Fibroblast of villous mesenchyme (primary cell): ENCODE measurements around the gene JCAD. TPM values are rescaled to one million over a fixed set of nuclear protein-coding genes. Genes with fewer than 3 reads are reported as not detected.

Experiments
- DNase-seq: peaks from one replicate; pipeline ENCODE4 v3.0.0-alpha.2; 2010; ENCODE audit warnings: low read depth
- H3K4me3 ChIP-seq: 2 replicates; pipeline ENCODE4 v1.5.1; 2011; ENCODE audit warnings: low read depth, mild to moderate bottlenecking, low read length
- total RNA-seq: library from RNA; depleted of rRNA; stranded (reverse); fragments of >200 nt; gene quantifications from 2 replicates; pipeline ENCODE4 v1.2.3, GENCODE V29; 2012
- TF ChIP-seq, protein P1 (sequence below): IDR thresholded peaks from 2 replicates; pipeline ENCODE4 v1.5.1; 2012; ENCODE audit warnings: low read depth, mild to moderate bottlenecking, low read length; ENCODE audit not compliant: insufficient read depth

The JCAD gene
- total RNA-seq, 1 donor: 7.8 TPM

DNA sequence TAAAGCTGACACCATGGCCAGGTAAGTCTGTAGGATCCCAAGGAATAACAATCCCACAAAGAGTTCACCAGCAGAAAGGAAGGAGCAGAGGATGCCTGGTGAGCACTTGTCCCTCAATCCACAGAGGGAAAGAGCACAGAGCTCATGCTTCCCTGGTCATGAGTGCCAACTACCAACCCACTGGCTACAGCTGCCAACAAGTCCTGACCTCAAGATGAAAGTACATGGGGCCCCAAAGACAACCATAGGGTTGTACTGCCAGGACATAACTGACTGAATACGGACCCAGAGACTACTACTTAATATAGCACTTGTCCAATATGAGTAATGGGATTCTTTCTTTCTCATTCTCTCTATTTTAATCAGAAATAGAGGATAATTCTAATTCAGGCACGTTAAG is 83.3 kb downstream of the JCAD start:
- no peak overlapping the region for H3K4me3 ChIP-seq
- no peak for DNase-seq
- TF ChIP-seq, protein P1, sequence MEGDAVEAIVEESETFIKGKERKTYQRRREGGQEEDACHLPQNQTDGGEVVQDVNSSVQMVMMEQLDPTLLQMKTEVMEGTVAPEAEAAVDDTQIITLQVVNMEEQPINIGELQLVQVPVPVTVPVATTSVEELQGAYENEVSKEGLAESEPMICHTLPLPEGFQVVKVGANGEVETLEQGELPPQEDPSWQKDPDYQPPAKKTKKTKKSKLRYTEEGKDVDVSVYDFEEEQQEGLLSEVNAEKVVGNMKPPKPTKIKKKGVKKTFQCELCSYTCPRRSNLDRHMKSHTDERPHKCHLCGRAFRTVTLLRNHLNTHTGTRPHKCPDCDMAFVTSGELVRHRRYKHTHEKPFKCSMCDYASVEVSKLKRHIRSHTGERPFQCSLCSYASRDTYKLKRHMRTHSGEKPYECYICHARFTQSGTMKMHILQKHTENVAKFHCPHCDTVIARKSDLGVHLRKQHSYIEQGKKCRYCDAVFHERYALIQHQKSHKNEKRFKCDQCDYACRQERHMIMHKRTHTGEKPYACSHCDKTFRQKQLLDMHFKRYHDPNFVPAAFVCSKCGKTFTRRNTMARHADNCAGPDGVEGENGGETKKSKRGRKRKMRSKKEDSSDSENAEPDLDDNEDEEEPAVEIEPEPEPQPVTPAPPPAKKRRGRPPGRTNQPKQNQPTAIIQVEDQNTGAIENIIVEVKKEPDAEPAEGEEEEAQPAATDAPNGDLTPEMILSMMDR: no peak

DNA sequence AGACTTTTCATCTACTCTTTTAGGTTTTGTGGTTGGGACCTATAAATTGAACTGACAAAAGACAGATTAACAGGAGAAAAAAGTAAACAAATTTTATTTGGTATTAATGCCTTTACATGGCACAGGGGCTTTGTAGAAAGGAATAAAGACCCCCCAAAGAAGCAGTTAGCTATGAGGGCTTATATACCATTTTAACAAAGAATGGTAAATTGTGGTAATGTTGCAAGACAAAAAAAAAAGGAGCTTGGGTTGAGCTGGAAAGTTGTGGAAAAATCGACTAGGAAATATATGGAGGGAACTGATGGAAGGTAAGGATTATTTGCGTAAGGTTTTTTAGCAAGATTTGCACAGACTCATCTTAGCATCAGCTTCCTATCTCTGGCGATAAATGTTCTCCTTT is 84.6 kb downstream of the JCAD start:
- TF ChIP-seq, protein P1: no peak
- no peak overlapping the region for H3K4me3 ChIP-seq
- no peak for DNase-seq

DNA sequence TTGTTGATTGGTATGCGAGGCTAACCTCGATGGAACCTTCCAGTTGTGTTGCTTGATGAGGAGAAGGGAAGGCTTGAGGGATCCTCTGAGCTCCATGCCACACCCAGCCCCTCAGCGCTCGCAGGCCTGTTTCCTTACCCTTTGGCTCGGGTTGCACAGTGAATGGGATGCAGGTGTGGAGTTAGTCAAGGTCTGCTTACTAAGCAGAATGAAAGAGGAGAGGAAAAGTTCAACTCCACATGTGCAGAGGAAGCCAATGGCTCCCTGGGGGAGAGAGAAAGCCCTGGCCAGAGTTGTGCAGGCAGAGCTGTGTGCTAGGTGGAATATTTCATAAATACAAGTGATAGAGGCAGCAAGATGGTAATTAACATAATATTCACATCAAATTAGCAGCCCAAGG is 85.5 kb downstream of the JCAD start:
- no peak overlapping the region for H3K4me3 ChIP-seq
- TF ChIP-seq, protein P1: no peak
- no peak for DNase-seq

DNA sequence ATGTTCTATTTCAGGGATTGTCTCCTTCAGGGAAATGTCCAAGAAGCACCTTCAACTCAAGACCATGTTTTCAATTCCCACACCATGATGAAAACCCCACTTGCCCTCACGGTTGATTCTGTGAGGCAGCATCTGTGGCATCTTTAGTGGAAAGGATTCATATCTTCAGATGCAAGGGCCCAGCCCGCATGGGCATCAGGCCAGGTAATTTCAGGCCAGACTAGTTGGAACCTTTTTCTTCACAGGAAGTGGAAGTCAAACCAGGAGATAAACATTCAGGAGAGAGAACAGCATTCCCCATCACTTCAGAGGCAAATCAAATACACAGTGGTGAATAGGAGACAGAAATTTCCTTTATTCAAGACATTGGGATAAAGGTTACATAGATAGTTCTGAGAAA is 88.8 kb downstream of the JCAD start:
- no peak for DNase-seq
- TF ChIP-seq, protein P1: no peak
- no peak overlapping the region for H3K4me3 ChIP-seq

DNA sequence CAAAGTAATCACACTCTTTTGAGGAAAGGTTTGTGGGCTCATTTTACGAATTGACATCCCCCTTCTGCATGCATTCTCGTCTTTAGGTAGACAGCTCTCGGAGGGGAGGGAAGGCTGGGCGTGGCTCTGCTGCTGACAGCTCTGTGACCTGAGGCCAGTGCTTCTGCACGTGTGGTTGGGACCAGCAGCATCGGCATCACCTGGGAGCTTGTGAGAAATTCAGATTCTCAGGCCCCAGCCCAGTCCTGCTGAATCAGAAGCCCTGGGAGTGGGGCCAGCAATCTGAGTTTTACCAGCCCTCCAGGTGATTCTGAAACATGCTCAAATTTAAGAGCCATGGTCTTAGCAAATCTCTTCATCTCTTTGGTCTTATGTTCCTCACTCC is 89.4 kb downstream of the JCAD start:
- no peak overlapping the region for H3K4me3 ChIP-seq
- no peak for DNase-seq
- TF ChIP-seq, protein P1: no peak

DNA sequence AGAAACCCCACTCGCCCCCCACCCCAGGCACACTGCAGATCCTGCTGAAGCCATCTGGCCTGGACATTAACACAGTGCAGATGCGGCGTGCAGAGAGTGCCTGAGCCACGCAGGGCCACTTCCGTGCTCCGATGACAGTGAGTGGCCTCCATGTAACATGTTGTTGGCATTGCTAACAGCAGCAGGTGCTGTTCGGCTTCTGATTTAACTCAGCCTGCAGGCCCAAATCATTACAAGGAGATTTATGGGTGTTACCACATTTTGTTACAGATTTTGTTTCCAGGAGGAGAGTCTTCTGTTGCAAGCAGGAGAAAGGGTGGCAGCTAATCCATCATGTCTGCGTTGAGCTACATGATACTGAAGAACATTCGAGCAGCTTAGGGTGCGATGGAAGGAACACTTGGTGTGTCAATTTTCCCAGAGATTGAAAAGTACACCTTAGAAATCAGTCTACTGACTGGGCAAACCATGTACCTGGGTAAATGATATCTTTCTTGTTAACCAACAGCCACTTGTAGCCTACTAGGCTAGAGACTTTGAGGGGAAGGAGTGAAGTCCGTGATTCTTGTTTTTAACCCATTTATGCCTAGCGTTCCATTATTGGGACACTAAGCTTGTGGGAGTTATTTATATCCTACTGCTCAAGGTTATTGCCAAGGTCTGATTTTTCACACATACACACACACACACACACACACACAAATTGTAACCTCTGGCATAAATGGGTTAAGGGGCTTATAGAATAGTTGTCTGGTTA is 90.0 kb downstream of the JCAD start:
- TF ChIP-seq, protein P1: no peak
- DNase-seq: no peak
- H3K4me3 ChIP-seq: no peak overlapping the region

DNA sequence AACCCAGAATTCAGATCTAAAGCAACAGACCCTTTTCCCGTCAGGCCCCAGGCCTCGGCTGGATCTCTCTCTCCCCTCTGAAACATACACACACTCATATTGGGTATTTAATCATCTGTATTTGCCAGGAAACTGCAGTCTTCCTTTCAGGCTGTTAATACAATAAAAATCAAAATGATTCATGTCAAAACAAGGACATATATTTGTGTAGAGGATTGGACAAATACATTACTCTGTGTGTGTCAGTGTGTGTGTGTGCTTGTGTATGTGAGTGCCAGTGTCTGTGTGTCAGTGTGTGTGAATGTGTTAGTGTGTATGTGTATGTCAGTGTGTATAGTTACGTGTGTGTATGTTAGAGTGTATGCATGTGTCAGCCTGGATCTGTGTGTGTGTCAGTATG is 90.8 kb downstream of the JCAD start:
- DNase-seq: no peak
- no peak overlapping the region for H3K4me3 ChIP-seq
- TF ChIP-seq, protein P1: no peak
